HG02885 (cell line): ENCODE results near the gene LMOD3.

Experiments
- ATAC-seq: cut with Tn5 transposase; IDR thresholded peaks from one replicate; pipeline ENCODE4 v1.9.1; 2021; ENCODE audit warnings: mild to moderate bottlenecking; ENCODE audit not compliant: unreplicated experiment, poor library complexity

The LMOD3 gene

DNA sequence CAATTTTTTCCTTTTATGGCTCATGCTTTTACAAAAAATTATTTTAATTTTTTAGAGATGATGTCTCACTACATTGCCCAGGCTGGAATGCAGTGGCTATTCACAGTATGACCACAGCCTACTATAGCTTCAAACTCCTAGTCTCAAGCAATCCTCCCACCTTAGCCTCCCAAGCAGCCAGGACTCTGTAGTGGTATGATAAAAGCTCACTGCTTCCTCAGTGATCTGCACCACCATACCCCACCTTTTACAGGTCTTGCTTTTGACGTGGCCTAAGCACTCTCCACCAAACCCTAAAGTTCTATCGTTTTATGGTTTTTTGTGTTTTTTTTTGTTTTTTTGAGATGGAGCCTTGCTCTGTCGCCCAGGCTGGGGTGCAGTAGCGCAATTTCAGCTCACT, 56.3 kb downstream of the LMOD3 start:
- ATAC-seq: no peak

DNA sequence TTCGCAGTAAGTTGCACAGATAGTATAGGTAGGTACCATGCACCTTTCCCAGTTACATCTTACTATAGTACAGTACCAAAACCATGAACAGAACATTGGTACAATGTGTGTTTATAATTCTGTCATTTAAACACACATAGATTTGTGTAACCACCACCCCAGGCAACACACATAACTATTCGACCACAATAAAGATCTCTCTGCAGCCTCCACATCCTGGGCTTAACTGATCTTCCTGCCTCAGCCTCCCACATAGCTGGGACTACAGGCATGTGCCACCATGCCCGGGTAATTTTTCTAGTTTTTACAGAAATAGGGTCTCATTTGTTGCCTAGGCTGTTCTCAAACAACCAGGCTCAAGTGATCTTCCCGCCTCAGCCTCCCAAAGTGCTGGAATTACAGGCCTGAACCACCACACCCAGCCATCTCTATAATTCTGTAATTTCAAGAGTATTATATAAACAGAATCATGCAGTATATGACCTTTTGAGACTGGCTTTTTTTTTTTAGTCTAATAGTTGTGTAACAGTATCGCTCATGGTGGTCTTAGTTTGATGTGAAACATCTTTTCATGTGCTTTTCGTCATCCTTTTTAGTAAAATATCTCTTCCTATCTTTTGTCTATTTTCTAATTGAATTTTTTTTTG, 57.0 kb downstream of the LMOD3 start:
- ATAC-seq: no peak

DNA sequence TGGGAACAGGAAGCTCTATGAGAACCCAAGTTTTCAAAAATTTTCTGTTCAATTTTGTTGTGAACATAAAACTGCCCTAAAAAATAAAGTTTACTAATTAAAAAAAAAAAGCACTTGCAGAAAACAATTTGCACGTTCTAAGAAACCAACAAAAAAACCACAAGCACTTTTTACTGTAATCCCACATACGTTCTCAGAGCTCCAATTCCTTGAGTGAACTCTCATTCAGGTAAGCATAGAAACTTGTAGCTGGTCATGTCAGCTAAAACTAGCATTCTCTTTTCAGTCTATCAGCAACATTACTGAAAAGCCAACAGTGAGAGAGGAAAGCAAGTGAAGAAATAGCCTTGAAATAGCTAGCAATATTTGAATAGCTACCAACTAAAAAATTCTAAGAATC, 58.8 kb downstream of the LMOD3 start:
- no peak for ATAC-seq

DNA sequence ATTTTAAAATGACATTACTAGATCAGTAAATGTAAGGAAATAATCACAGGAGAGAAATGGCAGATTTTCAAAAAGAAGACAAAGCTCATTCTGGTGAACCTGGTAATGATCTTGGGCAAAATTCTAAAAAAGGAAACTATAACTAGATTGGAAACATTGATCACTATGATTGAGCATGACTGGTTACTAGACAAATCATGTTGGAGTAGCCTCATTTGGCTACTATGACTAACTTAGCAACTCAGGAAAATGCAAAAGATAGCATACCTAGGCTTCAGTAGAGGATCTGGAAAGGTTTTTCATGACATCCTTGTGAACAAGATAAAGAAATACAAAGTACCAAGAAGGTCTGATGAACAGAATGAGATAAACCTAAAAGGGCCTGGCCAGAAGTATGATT, 62.7 kb downstream of the LMOD3 start:
- no peak for ATAC-seq

DNA sequence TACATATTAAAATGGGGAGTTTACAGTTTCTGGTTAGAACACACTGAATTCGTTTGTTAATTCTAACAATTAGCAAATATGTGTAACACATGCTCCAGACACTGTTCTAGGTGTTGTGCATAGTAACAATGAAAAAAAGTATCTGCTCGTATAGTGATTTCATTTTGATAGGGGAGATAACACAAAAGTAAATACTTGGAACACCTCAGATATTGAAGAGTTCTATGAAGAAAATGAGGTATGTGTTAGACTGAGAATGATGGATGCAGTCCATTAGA, 63.5 kb downstream of the LMOD3 start:
- no peak for ATAC-seq

DNA sequence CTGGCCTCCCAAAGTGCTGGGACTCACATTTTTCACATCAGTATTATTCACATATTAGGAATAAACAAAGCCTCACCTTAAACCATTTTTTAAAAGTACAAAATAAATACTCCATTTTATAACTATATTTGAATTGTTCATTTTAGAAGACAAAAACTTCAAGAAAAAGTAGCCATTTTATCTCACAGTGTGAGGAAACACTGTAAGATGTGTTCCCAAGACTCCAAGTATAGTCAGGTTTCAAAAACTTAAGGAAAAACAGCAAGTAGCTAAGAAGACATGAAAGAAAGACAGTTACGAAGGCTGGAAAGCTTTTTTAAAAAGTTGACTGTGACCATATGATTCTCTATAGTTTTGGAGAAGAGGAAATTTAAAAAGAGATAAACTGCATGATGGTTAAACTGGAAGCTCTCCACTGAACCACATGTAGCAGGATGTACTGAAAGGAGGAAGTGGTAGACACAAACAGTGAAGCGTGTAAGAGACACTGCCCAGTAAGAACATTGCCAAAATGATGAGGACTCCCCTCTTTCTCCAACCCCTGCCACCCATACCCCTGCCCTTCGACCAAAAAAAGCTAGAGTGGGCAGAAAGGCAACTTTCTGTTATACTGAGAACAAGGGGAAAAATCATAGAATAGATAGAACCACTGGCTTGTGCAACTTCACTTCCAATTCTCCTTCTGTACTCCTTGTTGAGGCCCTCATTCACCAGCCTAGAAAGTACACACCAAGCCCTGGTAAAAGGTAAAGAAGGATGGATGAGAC, 64.0 kb downstream of the LMOD3 start:
- peak; percentile 100 for ATAC-seq
